ENCODE results near the gene PTX4. TPM values are rescaled to one million over a fixed set of nuclear protein-coding genes. Genes with fewer than 3 reads are reported as not detected.
A peak's percentile ranks its signal among the peaks of the same experiment; 100 is the strongest.

PTX4 gene
- total and polyA plus RNA-seq, 9 donors, result 0.34 to 1.1 (median 0.74) TPM

DNA sequence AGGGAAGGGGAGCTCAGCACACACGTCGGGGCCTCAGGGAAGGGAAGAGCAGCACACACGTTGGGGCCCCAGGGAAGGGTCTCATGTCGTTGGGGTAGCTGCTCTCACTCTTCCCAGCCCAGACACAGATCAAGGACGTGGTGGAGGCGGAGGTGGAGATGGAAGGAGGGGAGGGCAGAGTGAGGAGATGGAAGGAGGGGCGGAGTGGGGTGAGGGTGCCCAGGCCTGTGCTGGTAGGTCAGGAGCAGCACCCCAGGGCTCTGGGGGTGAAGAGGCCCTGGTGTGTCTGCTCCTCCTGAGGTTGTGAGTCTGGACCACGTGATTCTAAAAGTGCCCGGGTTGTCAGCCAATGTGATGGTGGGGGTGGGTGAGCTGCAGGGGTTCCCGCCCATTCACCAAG, 28.8 kb downstream of the PTX4 start:
- Histone ChIP-seq H3K27ac (ENCODE audit: low read length) (no peak overlapping the region), H3K27me3 (ENCODE audit: control insufficient read depth, insufficient read depth, low read length) (no peaks in the 10 kb centered on the region), H3K4me3 (ENCODE audit: low read length) (no peak overlapping the region), H3K4me1 (ENCODE audit: control insufficient read depth, insufficient read depth, low read length) (peaks cover 2% of the 10 kb centered on the region), H3K36me3 (ENCODE audit: control insufficient read depth, insufficient read depth, low read length) (peaks cover 53% of the 10 kb centered on the region), H3K9me3 (replicated peaks; ENCODE audit: control insufficient read depth, low read depth, low read length) (no peaks in the 10 kb centered on the region)
- 70% methylated on average over 5 of the region's 10 CpGs for WGBS (ENCODE audit: insufficient coverage)
- DNase-seq, result no peak

DNA sequence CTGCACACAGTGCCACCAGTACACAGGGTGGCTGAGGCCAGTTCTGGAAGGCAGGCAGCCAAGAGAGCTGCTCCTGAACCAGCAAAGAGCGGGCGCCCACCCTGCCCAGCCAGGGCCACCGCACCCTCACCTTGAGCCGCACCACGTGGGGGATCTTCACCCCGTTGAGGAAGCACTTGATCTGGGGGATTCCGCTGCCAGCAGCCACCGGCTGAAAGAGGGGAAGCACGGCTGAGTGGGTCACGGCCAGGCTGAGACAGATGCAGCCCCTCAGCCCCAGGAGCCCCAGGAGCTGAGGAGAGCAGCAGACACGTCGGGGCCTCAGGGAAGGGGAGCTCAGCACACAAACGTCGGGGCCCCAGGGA, 29.8 kb downstream of the PTX4 start:
- no peak overlapping the region for H3K27ac ChIP-seq (ENCODE audit: low read length)
- H3K4me3 ChIP-seq (ENCODE audit: low read length), result no peak overlapping the region
- no peaks in the 10 kb centered on the region for H3K27me3 ChIP-seq (ENCODE audit: control insufficient read depth, insufficient read depth, low read length)
- H3K9me3 ChIP-seq (replicated peaks; ENCODE audit: control insufficient read depth, low read depth, low read length), result no peaks in the 10 kb centered on the region
- H3K36me3 ChIP-seq (ENCODE audit: control insufficient read depth, insufficient read depth, low read length), result peaks cover 60% of the 10 kb centered on the region
- H3K4me1 ChIP-seq (ENCODE audit: control insufficient read depth, insufficient read depth, low read length), result peaks cover 2% of the 10 kb centered on the region
- DNase-seq, result no peak
- 62% methylated on average over 14 of the region's 14 CpGs for WGBS (ENCODE audit: insufficient coverage)

DNA sequence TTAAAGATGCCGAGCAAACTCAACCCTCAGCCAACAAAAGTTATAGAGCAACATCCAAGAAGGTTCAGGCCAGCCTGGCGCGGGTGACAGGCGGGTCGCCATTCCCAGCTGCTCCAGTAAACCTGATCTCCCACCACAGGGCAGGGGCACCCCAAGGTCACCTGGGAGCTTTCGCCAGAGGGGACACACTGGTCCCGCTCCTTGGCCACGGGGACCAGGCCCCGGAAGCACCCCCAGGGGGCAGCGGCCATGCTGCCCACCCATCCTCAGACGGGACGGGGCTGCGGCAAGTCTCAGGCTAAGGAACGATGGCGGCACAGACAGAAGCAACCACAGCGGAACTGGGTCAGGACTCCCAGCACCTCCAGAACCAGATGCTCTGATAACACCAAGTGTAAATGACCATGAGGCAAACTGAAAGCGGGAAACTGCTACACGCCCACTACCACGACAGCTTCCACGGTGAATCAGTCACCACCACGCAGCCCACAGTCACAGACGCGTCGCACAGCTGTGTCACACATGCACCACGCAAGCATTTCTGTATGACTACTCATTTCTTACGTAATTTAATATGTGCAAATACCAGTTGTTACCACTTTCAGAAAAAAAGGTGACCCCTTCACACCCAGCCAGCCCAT, 30.3 kb downstream of the PTX4 start:
- WGBS (ENCODE audit: insufficient coverage), result 95% methylated on average over 18 of the region's 26 CpGs
- H3K27ac ChIP-seq (ENCODE audit: low read length), result peak overlapping the region; percentile 29
- no peak for DNase-seq
- H3K36me3 ChIP-seq (ENCODE audit: control insufficient read depth, insufficient read depth, low read length), result peaks cover 65% of the 10 kb centered on the region
- no peaks in the 10 kb centered on the region for H3K27me3 ChIP-seq (ENCODE audit: control insufficient read depth, insufficient read depth, low read length)
- H3K4me3 ChIP-seq (ENCODE audit: low read length), result no peak overlapping the region
- H3K4me1 ChIP-seq (ENCODE audit: control insufficient read depth, insufficient read depth, low read length), result peaks cover 2% of the 10 kb centered on the region
- H3K9me3 ChIP-seq (replicated peaks; ENCODE audit: control insufficient read depth, low read depth, low read length), result no peaks in the 10 kb centered on the region

DNA sequence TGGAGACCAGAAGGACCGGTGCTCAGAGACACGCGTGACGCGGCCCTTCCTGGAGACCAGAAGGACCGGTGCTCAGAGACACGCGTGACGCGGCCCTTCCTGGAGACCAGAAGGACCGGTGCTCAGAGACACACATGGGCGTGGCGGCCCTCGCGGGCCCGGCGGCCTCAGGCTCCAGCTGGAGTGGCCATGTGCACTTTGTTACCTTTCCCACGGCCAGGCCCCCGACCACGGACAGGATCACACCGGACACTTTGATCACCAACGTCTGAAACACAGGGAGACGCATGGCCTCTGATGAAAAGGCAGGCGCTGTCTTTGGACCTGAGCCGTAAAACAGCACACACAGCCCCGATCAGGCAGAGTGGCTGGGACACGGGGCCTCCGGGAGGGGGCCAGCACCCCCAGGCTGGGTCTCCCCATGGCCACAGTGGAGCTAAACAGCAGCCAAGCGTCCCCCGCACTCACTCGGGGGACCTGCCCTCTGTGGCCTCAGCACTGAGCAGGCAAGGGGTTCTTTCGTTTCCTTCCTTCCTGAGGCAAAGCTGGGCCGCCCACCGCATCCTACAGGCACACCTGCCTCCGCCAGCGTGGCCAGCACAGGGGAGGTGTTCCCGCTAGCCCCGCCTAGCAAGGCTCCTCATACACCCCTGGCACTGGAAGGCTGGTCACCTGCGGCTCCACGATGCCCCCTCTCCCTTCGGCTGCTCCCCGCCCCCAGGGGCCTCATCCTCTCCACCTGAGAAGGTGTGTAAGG, 31.1 kb downstream of the PTX4 start:
- WGBS (ENCODE audit: insufficient coverage), result 86% methylated on average over 36 of the region's 42 CpGs
- Histone ChIP-seq H3K36me3 (ENCODE audit: control insufficient read depth, insufficient read depth, low read length) (peaks cover 66% of the 10 kb centered on the region), H3K9me3 (replicated peaks; ENCODE audit: control insufficient read depth, low read depth, low read length) (no peaks in the 10 kb centered on the region), H3K27ac (ENCODE audit: low read length) (no peak overlapping the region), H3K27me3 (ENCODE audit: control insufficient read depth, insufficient read depth, low read length) (no peaks in the 10 kb centered on the region), H3K4me1 (ENCODE audit: control insufficient read depth, insufficient read depth, low read length) (peaks cover 2% of the 10 kb centered on the region), H3K4me3 (ENCODE audit: low read length) (no peak overlapping the region)
- no peak for DNase-seq

DNA sequence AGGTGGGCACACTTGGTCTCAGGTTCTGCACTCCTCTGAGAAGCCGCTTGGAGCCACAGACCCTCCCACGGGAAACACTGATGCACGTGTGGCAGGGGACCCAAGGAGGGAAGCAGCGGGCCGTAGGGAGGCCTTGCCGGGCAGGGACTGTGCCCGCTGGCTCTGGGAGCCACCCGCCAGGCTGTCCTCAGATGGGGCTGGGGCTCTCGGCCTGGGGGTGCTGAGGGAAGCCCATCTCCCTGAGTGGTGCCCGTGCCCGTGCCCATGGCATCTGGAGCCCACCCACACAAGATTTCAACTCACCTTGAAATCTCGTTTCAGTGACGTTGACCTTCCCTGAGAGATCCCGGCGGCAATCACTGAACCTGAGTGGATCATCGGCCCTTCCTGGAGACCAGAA, 31.8 kb downstream of the PTX4 start:
- Histone ChIP-seq H3K27ac (ENCODE audit: low read length) (no peak overlapping the region), H3K4me1 (ENCODE audit: control insufficient read depth, insufficient read depth, low read length) (peaks cover 2% of the 10 kb centered on the region), H3K9me3 (replicated peaks; ENCODE audit: control insufficient read depth, low read depth, low read length) (no peaks in the 10 kb centered on the region), H3K27me3 (ENCODE audit: control insufficient read depth, insufficient read depth, low read length) (no peaks in the 10 kb centered on the region), H3K4me3 (ENCODE audit: low read length) (no peak overlapping the region), H3K36me3 (ENCODE audit: control insufficient read depth, insufficient read depth, low read length) (peaks cover 71% of the 10 kb centered on the region)
- no peak for DNase-seq
- WGBS (ENCODE audit: insufficient coverage), result 87% methylated on average over 15 of the region's 16 CpGs

DNA sequence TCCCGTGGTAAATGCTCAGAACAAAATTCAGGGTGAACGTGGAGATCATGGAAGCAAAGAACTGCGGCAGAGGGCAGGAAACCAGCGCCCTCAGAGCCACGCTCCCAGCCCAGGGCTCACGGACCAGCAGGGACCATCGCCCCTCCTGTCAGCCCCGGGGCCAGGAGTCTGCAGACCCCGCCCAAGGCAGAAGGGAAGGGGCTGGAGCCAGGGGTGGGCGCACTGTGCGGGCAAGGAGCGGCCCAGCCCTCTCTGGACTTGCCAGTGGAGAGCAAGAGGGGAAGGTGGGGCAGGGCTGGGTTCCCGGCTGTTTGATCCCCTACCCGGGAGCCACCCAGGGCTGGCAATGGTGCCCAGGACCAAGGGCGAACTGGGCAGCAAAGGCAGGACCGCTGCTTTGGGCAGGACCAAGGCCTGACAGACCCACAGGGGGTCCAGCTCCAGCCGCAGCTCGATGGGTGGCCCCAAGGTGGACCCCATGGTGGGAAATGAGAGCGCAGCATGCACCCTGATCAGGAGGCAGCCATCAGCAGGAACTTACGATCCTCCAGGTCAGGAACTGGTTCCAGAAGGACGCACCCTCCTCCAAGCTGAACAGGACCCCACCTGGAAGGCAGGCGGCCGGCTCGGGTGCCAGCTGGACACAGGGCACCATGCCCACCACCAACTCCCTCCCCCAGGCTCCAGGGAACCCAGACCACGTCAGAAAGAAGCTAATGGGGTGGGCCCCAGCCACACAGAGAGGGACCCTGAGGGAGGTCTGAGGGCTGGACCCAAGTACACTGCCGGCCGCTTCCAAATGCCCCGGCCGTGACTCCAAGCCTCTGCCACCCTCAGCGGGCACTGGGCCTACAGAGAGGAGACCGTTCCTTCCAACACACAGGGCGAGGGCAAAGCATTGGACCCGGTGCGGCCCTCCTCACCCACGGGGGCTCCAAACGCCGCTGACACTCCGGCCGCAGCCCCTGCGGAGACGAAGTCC, 33.3 kb downstream of the PTX4 start:
- DNase-seq, result no peak
- Histone ChIP-seq H3K27me3 (ENCODE audit: control insufficient read depth, insufficient read depth, low read length) (no peaks in the 10 kb centered on the region), H3K4me1 (ENCODE audit: control insufficient read depth, insufficient read depth, low read length) (peaks cover 2% of the 10 kb centered on the region), H3K36me3 (ENCODE audit: control insufficient read depth, insufficient read depth, low read length) (peaks cover 78% of the 10 kb centered on the region), H3K4me3 (ENCODE audit: low read length) (no peak overlapping the region), H3K27ac (ENCODE audit: low read length) (no peak overlapping the region), H3K9me3 (replicated peaks; ENCODE audit: control insufficient read depth, low read depth, low read length) (no peaks in the 10 kb centered on the region)
- WGBS (ENCODE audit: insufficient coverage), result 94% methylated on average over 40 of the region's 41 CpGs

DNA sequence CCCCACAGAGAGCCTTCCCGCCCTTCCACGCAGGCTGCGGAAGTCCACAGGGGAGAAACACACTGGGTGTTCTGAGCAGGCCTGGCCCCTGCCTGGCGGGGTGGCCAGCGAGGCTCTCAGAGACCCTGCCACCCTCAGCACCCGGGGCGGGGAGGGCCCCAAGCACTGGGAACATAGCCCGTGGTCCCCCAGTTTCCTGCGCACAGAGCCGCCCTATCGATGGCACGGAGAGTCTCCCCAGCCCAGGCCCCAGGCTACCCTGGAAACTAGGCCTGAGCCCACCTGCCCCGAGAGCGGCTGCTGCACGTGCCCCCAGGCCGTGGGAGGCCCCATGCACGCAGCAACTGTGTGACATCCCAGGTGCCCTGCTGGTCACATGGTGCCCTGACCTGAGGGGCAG, 34.2 kb downstream of the PTX4 start:
- H3K4me3 ChIP-seq (ENCODE audit: low read length), result no peak overlapping the region
- peaks cover 79% of the 10 kb centered on the region for H3K36me3 ChIP-seq (ENCODE audit: control insufficient read depth, insufficient read depth, low read length)
- 92% methylated on average over 17 of the region's 17 CpGs for WGBS (ENCODE audit: insufficient coverage)
- no peaks in the 10 kb centered on the region for H3K9me3 ChIP-seq (replicated peaks; ENCODE audit: control insufficient read depth, low read depth, low read length)
- H3K27me3 ChIP-seq (ENCODE audit: control insufficient read depth, insufficient read depth, low read length), result no peaks in the 10 kb centered on the region
- DNase-seq, result no peak
- peaks cover 2% of the 10 kb centered on the region for H3K4me1 ChIP-seq (ENCODE audit: control insufficient read depth, insufficient read depth, low read length)
- H3K27ac ChIP-seq (ENCODE audit: low read length), result no peak overlapping the region

DNA sequence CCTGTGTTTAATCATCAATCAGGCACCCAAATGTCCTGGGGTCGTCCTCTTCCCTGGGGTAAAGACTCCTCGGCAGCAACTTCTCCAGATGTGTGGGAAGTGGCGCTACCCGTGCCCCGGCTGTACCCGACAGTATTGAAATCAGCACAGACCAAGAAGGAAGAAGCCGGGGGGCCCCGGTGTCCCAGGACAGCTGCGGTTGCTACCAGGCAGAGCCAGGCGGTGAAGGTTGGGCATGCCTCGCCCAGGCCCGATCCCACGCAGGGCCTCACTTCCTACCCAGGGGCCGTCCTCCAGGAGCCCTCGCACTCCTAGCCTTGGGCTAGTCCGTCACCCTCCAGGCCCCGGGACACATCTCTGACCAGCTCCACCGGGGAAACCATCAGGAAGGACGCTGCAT, 35.4 kb downstream of the PTX4 start:
- DNase-seq, result no peak
- Histone ChIP-seq H3K36me3 (ENCODE audit: control insufficient read depth, insufficient read depth, low read length) (peaks cover 83% of the 10 kb centered on the region), H3K4me1 (ENCODE audit: control insufficient read depth, insufficient read depth, low read length) (no peaks in the 10 kb centered on the region), H3K27me3 (ENCODE audit: control insufficient read depth, insufficient read depth, low read length) (no peaks in the 10 kb centered on the region), H3K27ac (ENCODE audit: low read length) (no peak overlapping the region), H3K4me3 (ENCODE audit: low read length) (no peak overlapping the region), H3K9me3 (replicated peaks; ENCODE audit: control insufficient read depth, low read depth, low read length) (no peaks in the 10 kb centered on the region)
- 90% methylated on average over 16 of the region's 19 CpGs for WGBS (ENCODE audit: insufficient coverage)

DNA sequence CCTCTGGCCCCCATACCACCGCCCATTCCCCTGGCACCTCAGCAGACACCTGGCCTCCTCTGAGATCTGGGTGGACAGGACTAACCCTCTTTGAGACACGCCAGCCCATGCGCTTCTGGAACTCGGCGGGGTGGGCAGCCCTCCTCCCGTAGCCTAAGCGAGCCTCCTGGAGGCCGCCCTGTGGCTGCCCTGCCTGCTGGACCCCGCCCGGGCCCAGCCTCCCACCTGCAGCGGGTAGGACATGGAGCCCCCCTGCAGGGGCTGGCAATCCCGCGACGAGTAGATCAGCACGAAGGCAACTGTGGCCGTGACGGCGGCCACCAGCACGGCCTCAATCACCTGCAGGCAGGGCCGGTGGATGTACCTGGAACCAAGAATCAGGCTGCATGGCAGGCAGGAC, 36.2 kb downstream of the PTX4 start:
- no peak for DNase-seq
- H3K27me3 ChIP-seq (ENCODE audit: control insufficient read depth, insufficient read depth, low read length), result no peaks in the 10 kb centered on the region
- no peaks in the 10 kb centered on the region for H3K4me1 ChIP-seq (ENCODE audit: control insufficient read depth, insufficient read depth, low read length)
- no peaks in the 10 kb centered on the region for H3K9me3 ChIP-seq (replicated peaks; ENCODE audit: control insufficient read depth, low read depth, low read length)
- H3K36me3 ChIP-seq (ENCODE audit: control insufficient read depth, insufficient read depth, low read length), result peaks cover 83% of the 10 kb centered on the region
- no peak overlapping the region for H3K4me3 ChIP-seq (ENCODE audit: low read length)
- H3K27ac ChIP-seq (ENCODE audit: low read length), result no peak overlapping the region
- WGBS (ENCODE audit: insufficient coverage), result 92% methylated on average over 20 of the region's 20 CpGs
